ENCODE data around the gene ZDHHC17. TPM values are rescaled to one million over a fixed set of nuclear protein-coding genes. Genes with fewer than 3 reads are reported as not detected.

ZDHHC17 gene
- total RNA-seq, 1 donor, result 42.0 TPM

GRCh38 chr12:76848132-76848531 is 84.2 kb downstream of the ZDHHC17 start:
- Histone ChIP-seq H3K4me2 (ENCODE audit: insufficient read depth, low read length) (no peak overlapping the region), H2AFZ (ENCODE audit: low read length) (no peak overlapping the region), H4K20me1 (ENCODE audit: insufficient read depth, low read length) (no peaks in the 10 kb centered on the region), H3K4me1 (ENCODE audit: insufficient read depth, low read length) (no peaks in the 10 kb centered on the region), H3K27me3 (ENCODE audit: insufficient read depth, low read length) (no peaks in the 10 kb centered on the region), H3K79me2 (ENCODE audit: insufficient read depth, low read length) (no peaks in the 10 kb centered on the region), H3K9me3 (ENCODE audit: low read depth, low read length) (no peaks in the 10 kb centered on the region), H3K27ac (ENCODE audit: low read depth, low read length) (no peak overlapping the region), H3K4me3 (ENCODE audit: insufficient read depth, low read length) (no peak overlapping the region), H3K36me3 (ENCODE audit: insufficient read depth, low read length) (peaks cover 27% of the 10 kb centered on the region)
- TF ChIP-seq CTCF (IDR thresholded peaks at IDR 0.05; ENCODE audit: extremely low read depth, low read depth, low read length), result no peak
- no peak for DNase-seq (ENCODE audit: insufficient read length, low spot score, missing footprints)

GRCh38 chr12:76852106-76852505 is 88.2 kb downstream of the ZDHHC17 start:
- H3K4me2 ChIP-seq (ENCODE audit: insufficient read depth, low read length), result no peak overlapping the region
- H3K36me3 ChIP-seq (ENCODE audit: insufficient read depth, low read length), result peaks cover 41% of the 10 kb centered on the region
- no peaks in the 10 kb centered on the region for H3K79me2 ChIP-seq (ENCODE audit: insufficient read depth, low read length)
- no peak overlapping the region for H3K27ac ChIP-seq (ENCODE audit: low read depth, low read length)
- TF ChIP-seq CTCF (IDR thresholded peaks at IDR 0.05; ENCODE audit: extremely low read depth, low read depth, low read length), result no peak
- H4K20me1 ChIP-seq (ENCODE audit: insufficient read depth, low read length), result no peaks in the 10 kb centered on the region
- H3K4me3 ChIP-seq (ENCODE audit: insufficient read depth, low read length), result no peak overlapping the region
- H2AFZ ChIP-seq (ENCODE audit: low read length), result no peak overlapping the region
- no peak for DNase-seq (ENCODE audit: insufficient read length, low spot score, missing footprints)
- no peaks in the 10 kb centered on the region for H3K4me1 ChIP-seq (ENCODE audit: insufficient read depth, low read length)
- no peaks in the 10 kb centered on the region for H3K27me3 ChIP-seq (ENCODE audit: insufficient read depth, low read length)
- H3K9me3 ChIP-seq (ENCODE audit: low read depth, low read length), result no peaks in the 10 kb centered on the region

GRCh38 chr12:76855271-76855670 is 91.4 kb downstream of the ZDHHC17 start:
- H3K4me3 ChIP-seq (ENCODE audit: insufficient read depth, low read length), result no peak overlapping the region
- no peaks in the 10 kb centered on the region for H3K27me3 ChIP-seq (ENCODE audit: insufficient read depth, low read length)
- no peak overlapping the region for H3K27ac ChIP-seq (ENCODE audit: low read depth, low read length)
- no peaks in the 10 kb centered on the region for H3K4me1 ChIP-seq (ENCODE audit: insufficient read depth, low read length)
- H4K20me1 ChIP-seq (ENCODE audit: insufficient read depth, low read length), result no peaks in the 10 kb centered on the region
- H3K9me3 ChIP-seq (ENCODE audit: low read depth, low read length), result no peaks in the 10 kb centered on the region
- no peak for DNase-seq (ENCODE audit: insufficient read length, low spot score, missing footprints)
- no peaks in the 10 kb centered on the region for H3K79me2 ChIP-seq (ENCODE audit: insufficient read depth, low read length)
- H2AFZ ChIP-seq (ENCODE audit: low read length), result no peak overlapping the region
- no peak overlapping the region for H3K4me2 ChIP-seq (ENCODE audit: insufficient read depth, low read length)
- no peak for TF ChIP-seq CTCF (IDR thresholded peaks at IDR 0.05; ENCODE audit: extremely low read depth, low read depth, low read length)
- H3K36me3 ChIP-seq (ENCODE audit: insufficient read depth, low read length), result peaks cover 32% of the 10 kb centered on the region

- TF ChIP-seq CTCF (IDR thresholded peaks at IDR 0.05; ENCODE audit: extremely low read depth, low read depth, low read length), result no peak
These were observed 92.2 kb downstream of the ZDHHC17 start for GRCh38 chr12:76856018-76856644.

More at GRCh38 chr12:76856018-76856644, 92.2 kb downstream of the ZDHHC17 start:
- H3K27ac ChIP-seq (ENCODE audit: low read depth, low read length), result no peak overlapping the region
- H3K4me2 ChIP-seq (ENCODE audit: insufficient read depth, low read length), result no peak overlapping the region
- no peaks in the 10 kb centered on the region for H3K9me3 ChIP-seq (ENCODE audit: low read depth, low read length)
- H3K79me2 ChIP-seq (ENCODE audit: insufficient read depth, low read length), result no peaks in the 10 kb centered on the region
- no peak overlapping the region for H2AFZ ChIP-seq (ENCODE audit: low read length)
- peaks cover 24% of the 10 kb centered on the region for H3K36me3 ChIP-seq (ENCODE audit: insufficient read depth, low read length)
- no peaks in the 10 kb centered on the region for H4K20me1 ChIP-seq (ENCODE audit: insufficient read depth, low read length)
- no peaks in the 10 kb centered on the region for H3K27me3 ChIP-seq (ENCODE audit: insufficient read depth, low read length)
- H3K4me1 ChIP-seq (ENCODE audit: insufficient read depth, low read length), result no peaks in the 10 kb centered on the region
- DNase-seq (ENCODE audit: insufficient read length, low spot score, missing footprints), result no peak
- no peak overlapping the region for H3K4me3 ChIP-seq (ENCODE audit: insufficient read depth, low read length)
